MM.1S (cell line): ENCODE measurements around the gene ALPL.

ENCODE experiments used
- DNase-seq: peaks from one replicate; pipeline ENCODE4 v3.0.0-alpha.2; 2015
- H2AFZ ChIP-seq: fragments of 300-600 bp; sonication (generic); 2 replicates; pipeline ENCODE4 v1.6.0; 2016; ENCODE audit warnings: antibody characterized with exemption, low read length
- H3F3A ChIP-seq: fragments of 300-600 bp; sonication (generic); 2 replicates; pipeline ENCODE4 v1.6.1; 2016; ENCODE audit warnings: mild to moderate bottlenecking, antibody characterized with exemption, low read length, moderate library complexity, mixed read lengths; ENCODE audit not compliant: insufficient read depth
- H3K27ac ChIP-seq: fragments of 300-600 bp; sonication (generic); 2 replicates; pipeline ENCODE4 v1.5.1; 2016; ENCODE audit warnings: mild to moderate bottlenecking, low read length
- H3K27me3 ChIP-seq: fragments of 300-600 bp; sonication (generic); replicated peaks from 2 replicates; pipeline ENCODE4 v1.6.0; 2016; ENCODE audit warnings: low read length; ENCODE audit not compliant: insufficient read depth
- H3K36me3 ChIP-seq: fragments of 300-600 bp; sonication (generic); replicated peaks from 2 replicates; pipeline ENCODE4 v1.6.1; 2016; ENCODE audit warnings: mild to moderate bottlenecking, low read length, mixed read lengths; ENCODE audit not compliant: insufficient read depth
- H3K4me1 ChIP-seq: fragments of 300-600 bp; sonication (generic); 2 replicates; pipeline ENCODE4 v1.6.1; 2016; ENCODE audit warnings: low read length, mixed read lengths
- H3K4me2 ChIP-seq: fragments of 300-600 bp; sonication (generic); 2 replicates; pipeline ENCODE4 v1.6.0; 2016; ENCODE audit warnings: low read depth, low read length
- H3K4me3 ChIP-seq: fragments of 300-600 bp; sonication (generic); 2 replicates; pipeline ENCODE4 v1.5.1; 2016; ENCODE audit warnings: low read length, mixed read lengths
- H3K79me2 ChIP-seq: fragments of 300-600 bp; sonication (generic); 2 replicates; pipeline ENCODE4 v1.6.1; 2016; ENCODE audit warnings: mixed run types, low read length, mixed read lengths
- H3K9ac ChIP-seq: fragments of 300-600 bp; sonication (generic); 2 replicates; pipeline ENCODE4 v1.6.1; 2016; ENCODE audit warnings: low read length, mixed read lengths
- H3K9me2 ChIP-seq: fragments of 300-600 bp; sonication (generic); replicated peaks from 2 replicates; pipeline ENCODE4 v1.6.1; 2016; ENCODE audit warnings: mild to moderate bottlenecking, low read length, mixed read lengths; ENCODE audit not compliant: insufficient read depth
- H3K9me3 ChIP-seq: fragments of 300-600 bp; sonication (generic); replicated peaks from 2 replicates; pipeline ENCODE4 v1.6.1; 2016; ENCODE audit warnings: mild to moderate bottlenecking, low read length, mixed read lengths; ENCODE audit not compliant: insufficient read depth
- H4K20me1 ChIP-seq: fragments of 300-600 bp; sonication (generic); 2 replicates; pipeline ENCODE4 v1.6.1; 2016; ENCODE audit warnings: mild to moderate bottlenecking, low read length, moderate library complexity, mixed read lengths; ENCODE audit not compliant: insufficient read depth
- CTCF ChIP-seq: fragments of 300-600 bp; sonication (generic); IDR thresholded peaks from 2 replicates; pipeline ENCODE4 v1.5.1; 2016; ENCODE audit warnings: antibody characterized with exemption, low read length, mixed read lengths
- EZH2 ChIP-seq: fragments of 300-600 bp; sonication (generic); optimal IDR thresholded peaks from 2 replicates; pipeline ENCODE3; 2017; ENCODE audit warnings: low read depth, mild to moderate bottlenecking, antibody characterized with exemption, low read length, mixed read lengths
- EZH2phosphoT487 ChIP-seq: fragments of 300-600 bp; sonication (generic); IDR thresholded peaks from 2 replicates; pipeline ENCODE4 v1.6.1; 2018; ENCODE audit warnings: antibody characterized with exemption, low read length

ALPL gene

GRCh38 chr1:21503706-21504377 is 5.4 kb upstream of the ALPL start:
- H3K9ac ChIP-seq, result no peak overlapping the region
- peaks cover 58% of the 10 kb centered on the region for H3K27me3 ChIP-seq
- no peaks in the 10 kb centered on the region for H3K79me2 ChIP-seq
- H3K4me2 ChIP-seq, result no peak overlapping the region
- no peaks in the 10 kb centered on the region for H4K20me1 ChIP-seq
- TF ChIP-seq EZH2 (no peak), CTCF (no peak), EZH2phosphoT487 (no peak)
- no peaks in the 10 kb centered on the region for H3K9me3 ChIP-seq
- no peak overlapping the region for H3K4me3 ChIP-seq
- no peaks in the 10 kb centered on the region for H3K36me3 ChIP-seq
- no peak overlapping the region for H3K27ac ChIP-seq
- H3K9me2 ChIP-seq, result no peaks in the 10 kb centered on the region
- no peaks in the 10 kb centered on the region for H3F3A ChIP-seq
- no peak overlapping the region for H2AFZ ChIP-seq
- H3K4me1 ChIP-seq, result no peaks in the 10 kb centered on the region
- DNase-seq, result no peak

- H3K27ac ChIP-seq, result no peak overlapping the region
- H3K4me2 ChIP-seq, result no peak overlapping the region
- no peak overlapping the region for H3K9ac ChIP-seq
- no peaks in the 10 kb centered on the region for H3K36me3 ChIP-seq
- no peaks in the 10 kb centered on the region for H3F3A ChIP-seq
- H3K9me3 ChIP-seq, result no peaks in the 10 kb centered on the region
- no peaks in the 10 kb centered on the region for H3K4me1 ChIP-seq
- no peaks in the 10 kb centered on the region for H3K79me2 ChIP-seq
- H3K9me2 ChIP-seq, result no peaks in the 10 kb centered on the region
- peaks cover 78% of the 10 kb centered on the region for H3K27me3 ChIP-seq
- no peak overlapping the region for H3K4me3 ChIP-seq
- no peak overlapping the region for H2AFZ ChIP-seq
- DNase-seq, result no peak
- H4K20me1 ChIP-seq, result no peaks in the 10 kb centered on the region
- no peak for TF ChIP-seq EZH2
- no peak for TF ChIP-seq CTCF
- no peak for TF ChIP-seq EZH2phosphoT487
These were observed 2.4 kb upstream of the ALPL start for GRCh38 chr1:21506804-21507203.

GRCh38 chr1:21507511-21508270 is 1.5 kb upstream of the ALPL start:
- no peaks in the 10 kb centered on the region for H3K9me2 ChIP-seq
- no peak overlapping the region for H3K9ac ChIP-seq
- no peaks in the 10 kb centered on the region for H3K9me3 ChIP-seq
- no peak overlapping the region for H2AFZ ChIP-seq
- H3K27ac ChIP-seq, result no peak overlapping the region
- no peaks in the 10 kb centered on the region for H4K20me1 ChIP-seq
- DNase-seq, result no peak
- TF ChIP-seq EZH2phosphoT487, result no peak
- no peak for TF ChIP-seq EZH2
- TF ChIP-seq CTCF, result no peak
- no peak overlapping the region for H3K4me3 ChIP-seq
- no peaks in the 10 kb centered on the region for H3K36me3 ChIP-seq
- H3K4me2 ChIP-seq, result no peak overlapping the region
- no peaks in the 10 kb centered on the region for H3K79me2 ChIP-seq
- no peaks in the 10 kb centered on the region for H3K4me1 ChIP-seq
- peaks cover 84% of the 10 kb centered on the region for H3K27me3 ChIP-seq
- H3F3A ChIP-seq, result no peaks in the 10 kb centered on the region
